ENCODE data around the gene B3GNT8.

GRCh38 chr19:41399091-41399490 lies 28.1 kb downstream of the B3GNT8 start:
- TF ChIP-seq CTCF (IDR thresholded peaks at IDR 0.05; ENCODE audit: low read depth, low read length, missing input control) (no peak), MAX (IDR thresholded peaks at IDR 0.05) (no peak), TAF1 (conservative IDR thresholded peaks at IDR 0.05) (no peak)

Data from liver (tissue), 3 donors.